ENCODE data around the gene CEP63. TPM values are rescaled to one million over a fixed set of nuclear protein-coding genes. Genes with fewer than 3 reads are reported as not detected.

Gene CEP63
- total and polyA plus RNA-seq, 2 experiments from 2014 or later: 15.1 to 53.9 TPM

- TF ChIP-seq, protein P1, sequence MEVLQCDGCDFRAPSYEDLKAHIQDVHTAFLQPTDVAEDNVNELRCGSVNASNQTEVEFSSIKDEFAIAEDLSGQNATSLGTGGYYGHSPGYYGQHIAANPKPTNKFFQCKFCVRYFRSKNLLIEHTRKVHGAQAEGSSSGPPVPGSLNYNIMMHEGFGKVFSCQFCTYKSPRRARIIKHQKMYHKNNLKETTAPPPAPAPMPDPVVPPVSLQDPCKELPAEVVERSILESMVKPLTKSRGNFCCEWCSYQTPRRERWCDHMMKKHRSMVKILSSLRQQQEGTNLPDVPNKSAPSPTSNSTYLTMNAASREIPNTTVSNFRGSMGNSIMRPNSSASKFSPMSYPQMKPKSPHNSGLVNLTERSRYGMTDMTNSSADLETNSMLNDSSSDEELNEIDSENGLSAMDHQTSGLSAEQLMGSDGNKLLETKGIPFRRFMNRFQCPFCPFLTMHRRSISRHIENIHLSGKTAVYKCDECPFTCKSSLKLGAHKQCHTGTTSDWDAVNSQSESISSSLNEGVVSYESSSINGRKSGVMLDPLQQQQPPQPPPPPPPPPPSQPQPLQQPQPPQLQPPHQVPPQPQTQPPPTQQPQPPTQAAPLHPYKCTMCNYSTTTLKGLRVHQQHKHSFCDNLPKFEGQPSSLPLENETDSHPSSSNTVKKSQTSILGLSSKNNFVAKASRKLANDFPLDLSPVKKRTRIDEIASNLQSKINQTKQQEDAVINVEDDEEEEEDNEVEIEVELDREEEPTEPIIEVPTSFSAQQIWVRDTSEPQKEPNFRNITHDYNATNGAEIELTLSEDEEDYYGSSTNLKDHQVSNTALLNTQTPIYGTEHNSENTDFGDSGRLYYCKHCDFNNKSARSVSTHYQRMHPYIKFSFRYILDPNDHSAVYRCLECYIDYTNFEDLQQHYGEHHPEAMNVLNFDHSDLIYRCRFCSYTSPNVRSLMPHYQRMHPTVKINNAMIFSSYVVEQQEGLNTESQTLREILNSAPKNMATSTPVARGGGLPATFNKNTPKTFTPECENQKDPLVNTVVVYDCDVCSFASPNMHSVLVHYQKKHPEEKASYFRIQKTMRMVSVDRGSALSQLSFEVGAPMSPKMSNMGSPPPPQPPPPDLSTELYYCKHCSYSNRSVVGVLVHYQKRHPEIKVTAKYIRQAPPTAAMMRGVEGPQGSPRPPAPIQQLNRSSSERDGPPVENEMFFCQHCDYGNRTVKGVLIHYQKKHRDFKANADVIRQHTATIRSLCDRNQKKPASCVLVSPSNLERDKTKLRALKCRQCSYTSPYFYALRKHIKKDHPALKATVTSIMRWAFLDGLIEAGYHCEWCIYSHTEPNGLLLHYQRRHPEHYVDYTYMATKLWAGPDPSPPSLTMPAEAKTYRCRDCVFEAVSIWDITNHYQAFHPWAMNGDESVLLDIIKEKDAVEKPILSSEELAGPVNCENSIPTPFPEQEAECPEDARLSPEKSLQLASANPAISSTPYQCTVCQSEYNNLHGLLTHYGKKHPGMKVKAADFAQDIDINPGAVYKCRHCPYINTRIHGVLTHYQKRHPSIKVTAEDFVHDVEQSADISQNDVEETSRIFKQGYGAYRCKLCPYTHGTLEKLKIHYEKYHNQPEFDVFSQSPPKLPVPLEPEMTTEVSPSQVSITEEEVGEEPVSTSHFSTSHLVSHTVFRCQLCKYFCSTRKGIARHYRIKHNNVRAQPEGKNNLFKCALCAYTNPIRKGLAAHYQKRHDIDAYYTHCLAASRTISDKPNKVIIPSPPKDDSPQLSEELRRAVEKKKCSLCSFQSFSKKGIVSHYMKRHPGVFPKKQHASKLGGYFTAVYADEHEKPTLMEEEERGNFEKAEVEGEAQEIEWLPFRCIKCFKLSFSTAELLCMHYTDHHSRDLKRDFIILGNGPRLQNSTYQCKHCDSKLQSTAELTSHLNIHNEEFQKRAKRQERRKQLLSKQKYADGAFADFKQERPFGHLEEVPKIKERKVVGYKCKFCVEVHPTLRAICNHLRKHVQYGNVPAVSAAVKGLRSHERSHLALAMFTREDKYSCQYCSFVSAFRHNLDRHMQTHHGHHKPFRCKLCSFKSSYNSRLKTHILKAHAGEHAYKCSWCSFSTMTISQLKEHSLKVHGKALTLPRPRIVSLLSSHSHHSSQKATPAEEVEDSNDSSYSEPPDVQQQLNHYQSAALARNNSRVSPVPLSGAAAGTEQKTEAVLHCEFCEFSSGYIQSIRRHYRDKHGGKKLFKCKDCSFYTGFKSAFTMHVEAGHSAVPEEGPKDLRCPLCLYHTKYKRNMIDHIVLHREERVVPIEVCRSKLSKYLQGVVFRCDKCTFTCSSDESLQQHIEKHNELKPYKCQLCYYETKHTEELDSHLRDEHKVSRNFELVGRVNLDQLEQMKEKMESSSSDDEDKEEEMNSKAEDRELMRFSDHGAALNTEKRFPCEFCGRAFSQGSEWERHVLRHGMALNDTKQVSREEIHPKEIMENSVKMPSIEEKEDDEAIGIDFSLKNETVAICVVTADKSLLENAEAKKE (CRISPR knock-in tag; IDR thresholded peaks at IDR 0.05): no peak
- TF ChIP-seq POLR2AphosphoS5 (IDR thresholded peaks at IDR 0.05; ENCODE audit: low read depth) (no peak), STAT1 (IDR thresholded peaks at IDR 0.05; ENCODE audit: unreplicated experiment) (no peak), CREB1 (CRISPR knock-in tag; IDR thresholded peaks at IDR 0.05; ENCODE audit: low read depth) (no peak), NANOG (IDR thresholded peaks at IDR 0.05; ENCODE audit: borderline replicate concordance) (no peak)
These were observed 25.6 kb downstream of the CEP63 start (continued) for GRCh38 chr3:134511500-134511899.

- H3K27ac ChIP-seq (ENCODE audit: low read depth): no peak overlapping the region
- H3K27me3 ChIP-seq (ENCODE audit: insufficient read depth): no peaks in the 10 kb centered on the region
- Mint-ChIP-seq H3K4me1 (no peaks in the 10 kb centered on the region), H3K27ac (no peak overlapping the region), H3K4me3 (no peak overlapping the region), H3K27me3 (ENCODE audit: insufficient read depth, low read depth, poor library complexity) (no peaks in the 10 kb centered on the region), H3K9me3 (peaks cover 3% of the 10 kb centered on the region), H3K36me3 (ENCODE audit: low read depth) (peaks cover 16% of the 10 kb centered on the region)
- 0 out of 2 replicates have a peak, but pooled peaks cover 2% of the 10 kb centered on the region for H4K20me1 ChIP-seq (replicated peaks; ENCODE audit: insufficient read depth)
- no peaks in the 10 kb centered on the region for H3K79me2 ChIP-seq (replicated peaks; ENCODE audit: insufficient read depth)
- no peaks in the 10 kb centered on the region for H3F3A ChIP-seq (replicated peaks; ENCODE audit: low read depth)
- no peaks in the 10 kb centered on the region for H3K9me2 ChIP-seq (ENCODE audit: insufficient read depth)
- DNase-seq (ENCODE audit: low spot score) (no peak), ATAC-seq (no peak)
- H2AFZ ChIP-seq: no peak overlapping the region
- no peak overlapping the region for H3K4me3 ChIP-seq
- no peaks in the 10 kb centered on the region; the same call in 1 of the 2 replicates for H3K36me3 ChIP-seq (ENCODE audit: insufficient read depth)
- no peak overlapping the region for H3K4me2 ChIP-seq
- H3K4me1 ChIP-seq (ENCODE audit: insufficient read depth): no peaks in the 10 kb centered on the region
- TF ChIP-seq REST (IDR thresholded peaks at IDR 0.05; ENCODE audit: unreplicated experiment): no peak
- no peak for TF ChIP-seq POLR2AphosphoS5 (IDR thresholded peaks at IDR 0.05; ENCODE audit: low read depth)
- TF ChIP-seq, protein P2, sequence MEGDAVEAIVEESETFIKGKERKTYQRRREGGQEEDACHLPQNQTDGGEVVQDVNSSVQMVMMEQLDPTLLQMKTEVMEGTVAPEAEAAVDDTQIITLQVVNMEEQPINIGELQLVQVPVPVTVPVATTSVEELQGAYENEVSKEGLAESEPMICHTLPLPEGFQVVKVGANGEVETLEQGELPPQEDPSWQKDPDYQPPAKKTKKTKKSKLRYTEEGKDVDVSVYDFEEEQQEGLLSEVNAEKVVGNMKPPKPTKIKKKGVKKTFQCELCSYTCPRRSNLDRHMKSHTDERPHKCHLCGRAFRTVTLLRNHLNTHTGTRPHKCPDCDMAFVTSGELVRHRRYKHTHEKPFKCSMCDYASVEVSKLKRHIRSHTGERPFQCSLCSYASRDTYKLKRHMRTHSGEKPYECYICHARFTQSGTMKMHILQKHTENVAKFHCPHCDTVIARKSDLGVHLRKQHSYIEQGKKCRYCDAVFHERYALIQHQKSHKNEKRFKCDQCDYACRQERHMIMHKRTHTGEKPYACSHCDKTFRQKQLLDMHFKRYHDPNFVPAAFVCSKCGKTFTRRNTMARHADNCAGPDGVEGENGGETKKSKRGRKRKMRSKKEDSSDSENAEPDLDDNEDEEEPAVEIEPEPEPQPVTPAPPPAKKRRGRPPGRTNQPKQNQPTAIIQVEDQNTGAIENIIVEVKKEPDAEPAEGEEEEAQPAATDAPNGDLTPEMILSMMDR (conservative IDR thresholded peaks at IDR 0.05; ENCODE audit: low read depth in 2 of 2): no peak
- no peak for TF ChIP-seq ZNF331 (CRISPR knock-in tag; IDR thresholded peaks at IDR 0.05; ENCODE audit: low read depth)
- no peak for TF ChIP-seq EZH2 (IDR thresholded peaks at IDR 0.05; ENCODE audit: low read depth, unreplicated experiment)
- no peak for TF ChIP-seq ETS1 (IDR thresholded peaks at IDR 0.05)
- TF ChIP-seq EZH2phosphoT487 (IDR thresholded peaks at IDR 0.05; ENCODE audit: unreplicated experiment): no peak
- TF ChIP-seq CREB1 (CRISPR knock-in tag; IDR thresholded peaks at IDR 0.05; ENCODE audit: low read depth): no peak
- no peak for TF ChIP-seq NANOG (IDR thresholded peaks at IDR 0.05; ENCODE audit: borderline replicate concordance)
- TF ChIP-seq JUNB (IDR thresholded peaks at IDR 0.05; ENCODE audit: unreplicated experiment): no peak
- TF ChIP-seq STAT1 (IDR thresholded peaks at IDR 0.05; ENCODE audit: unreplicated experiment): no peak
These were observed 31.0 kb downstream of the CEP63 start for GRCh38 chr3:134516905-134517304.
